GM12891 (cell line): ENCODE measurements around the gene OTOG.

ENCODE experiments used
- POLR2A ChIP-seq: IDR thresholded peaks from 2 replicates; pipeline ENCODE4 v1.6.1; 2011; ENCODE audit warnings: low read depth, low read length, control low read depth
- TAF1 ChIP-seq: IDR thresholded peaks from 2 replicates; pipeline ENCODE4 v1.6.1; 2011; ENCODE audit warnings: low read depth, low read length, control low read depth

- TF ChIP-seq POLR2A (no peak), TAF1 (no peak)
Measured at GRCh38 chr11:17655682-17656081, 108.6 kb downstream of the OTOG start.
